ENCODE measurements around the gene TNFAIP3.

The TNFAIP3 gene

DNA sequence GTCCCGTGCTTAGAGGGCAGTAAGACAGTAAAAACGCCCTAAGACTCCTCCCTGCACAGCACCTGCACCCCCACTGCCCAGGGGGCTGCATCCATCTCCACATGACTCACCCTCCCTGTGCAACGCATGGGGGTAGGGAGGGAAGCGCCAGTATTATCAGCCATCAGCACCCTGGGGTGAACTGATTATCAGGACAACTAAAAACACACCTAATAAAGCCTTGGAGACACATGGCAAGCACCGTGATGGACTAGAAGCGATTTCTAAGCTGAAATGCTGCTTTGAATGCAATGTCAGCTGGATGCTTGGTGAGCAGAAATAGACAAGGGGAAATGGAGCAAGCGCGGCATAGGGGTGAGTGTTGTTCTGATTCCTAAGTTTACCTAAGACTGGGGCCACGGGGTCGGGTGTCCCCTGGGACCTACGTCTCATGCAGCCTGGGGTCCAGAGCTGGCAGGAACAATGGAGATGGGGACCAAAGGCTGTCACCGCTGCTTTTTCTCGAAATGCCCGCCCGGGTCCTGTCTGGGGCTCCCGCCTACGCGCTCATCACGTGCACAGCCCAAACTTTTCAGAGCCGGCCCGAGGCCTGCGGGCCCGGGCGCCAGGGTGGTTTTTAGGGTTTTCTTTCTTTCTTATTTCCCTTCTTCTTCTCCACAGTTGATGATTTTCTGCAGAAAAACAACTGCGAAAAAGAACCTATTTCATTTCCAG is 702 bp upstream of the TNFAIP3 start:
- DNase-seq = no peak

DNA sequence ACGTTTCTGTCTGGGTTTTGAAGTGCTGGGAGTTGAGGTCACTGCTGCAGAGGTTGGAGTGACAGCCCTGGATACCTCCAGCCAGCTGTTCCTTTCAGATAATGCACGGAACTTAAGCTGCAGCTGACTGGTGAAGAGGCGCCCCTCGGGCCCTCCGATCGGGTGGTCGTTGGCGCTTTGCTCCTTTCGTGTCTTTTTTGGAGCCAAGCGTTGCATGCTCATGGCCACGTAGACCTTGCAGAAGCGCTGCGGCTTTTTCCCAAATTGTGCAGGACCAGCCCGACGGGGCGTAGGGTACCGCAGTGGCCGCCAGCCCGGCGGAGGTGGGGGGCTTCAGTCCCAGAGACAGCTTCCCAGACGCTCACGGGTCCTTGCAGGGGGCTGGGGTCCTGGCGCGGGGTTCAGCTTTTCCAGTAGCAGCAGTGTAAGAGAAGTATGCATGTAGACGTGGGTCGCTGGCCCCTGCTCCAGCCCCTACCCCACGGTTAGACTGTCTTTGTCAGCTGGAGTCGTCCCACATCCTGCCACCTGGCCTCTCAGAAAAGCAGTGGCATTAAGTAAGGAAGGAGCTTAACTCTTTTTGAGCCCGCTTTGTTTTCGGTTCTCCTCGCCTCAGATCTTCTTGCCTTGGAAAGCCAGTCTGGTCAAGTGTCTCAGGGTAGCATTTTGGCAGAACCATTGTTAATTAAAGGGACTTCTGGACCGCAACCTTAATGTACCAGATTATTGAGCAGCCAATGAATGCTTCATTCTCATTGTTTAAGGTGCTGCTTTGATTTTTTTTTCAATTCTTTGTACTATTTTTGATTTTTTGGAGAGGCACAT is 838 bp downstream of the TNFAIP3 start:
- DNase-seq = no peak

DNA sequence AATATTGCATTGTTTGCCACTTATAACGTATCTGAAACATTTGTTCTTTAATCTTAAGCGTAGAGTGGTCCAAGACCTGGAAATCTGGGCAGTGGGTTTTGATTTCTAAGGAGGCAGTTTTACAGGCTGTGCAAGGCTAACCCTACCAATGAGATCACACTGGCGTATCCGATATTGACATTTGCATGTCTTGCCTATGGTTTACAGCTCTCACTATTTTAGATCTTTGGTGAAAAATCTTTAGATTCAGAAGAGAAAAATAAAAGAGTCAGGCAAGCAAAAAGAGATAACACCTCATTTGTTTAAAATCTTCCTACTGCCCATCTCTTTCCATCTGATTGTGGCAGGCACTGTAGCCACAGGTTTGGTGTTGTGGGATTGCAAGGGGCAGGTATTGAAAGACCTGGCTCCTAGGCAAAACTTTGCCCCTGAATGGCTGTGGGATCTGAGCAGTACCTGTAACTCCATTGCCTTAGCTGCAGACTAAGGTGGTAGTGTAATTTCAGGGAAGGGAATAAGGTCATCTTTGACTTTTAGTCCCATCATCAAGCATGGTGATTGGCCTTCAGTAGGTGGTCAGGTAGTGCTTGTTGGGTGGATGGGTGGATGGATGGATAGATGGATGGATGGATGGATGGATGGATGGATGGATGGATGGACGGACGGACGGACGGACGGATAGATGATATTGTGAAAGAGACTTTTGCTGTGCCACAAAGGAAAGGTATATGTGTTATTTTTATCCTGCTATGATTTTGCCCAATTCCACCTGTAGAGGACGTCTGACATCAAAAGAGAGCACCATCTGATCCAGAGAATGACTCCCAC is 1.9 kb downstream of the TNFAIP3 start:
- no peak for DNase-seq

DNA sequence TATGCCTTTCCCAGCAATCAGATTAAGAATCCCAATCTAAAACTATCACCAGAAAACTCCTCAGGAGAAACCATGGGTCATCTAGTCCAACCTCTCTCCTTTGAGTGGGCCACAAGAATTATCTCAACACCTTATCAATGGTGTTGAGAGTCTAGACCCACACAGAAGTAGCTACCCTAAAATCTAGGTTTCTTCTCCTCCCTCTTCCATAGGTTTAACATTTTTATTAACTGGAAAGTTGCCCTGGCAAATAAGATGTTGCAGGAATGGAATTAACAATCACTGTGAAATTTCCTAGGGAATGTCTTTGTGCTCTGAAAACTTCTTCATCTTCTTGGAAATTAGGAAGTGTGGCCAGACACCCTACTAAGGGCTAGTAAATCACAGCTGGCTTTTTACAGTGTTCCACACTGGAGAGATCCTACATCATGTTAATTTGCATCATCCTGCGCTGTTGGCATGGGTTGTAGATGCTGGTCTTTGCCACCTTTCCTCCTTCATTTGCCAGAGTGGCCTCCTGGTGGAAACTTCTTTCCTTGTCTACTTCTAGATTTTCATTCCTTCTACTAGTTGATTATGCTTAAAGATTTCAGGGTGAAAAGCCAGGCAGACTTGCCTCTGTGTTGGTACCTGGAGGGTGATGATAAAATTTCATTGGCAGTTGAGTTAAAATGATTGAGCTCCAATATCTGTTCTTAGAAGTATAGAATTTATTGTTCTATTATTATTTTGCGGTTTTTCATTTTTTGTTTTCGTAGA is 2.7 kb downstream of the TNFAIP3 start:
- no peak for DNase-seq

- DNase-seq = no peak
These were observed 3.2 kb downstream of the TNFAIP3 start for GRCh38 chr6:137870308-137870644.

- DNase-seq = no peak
These were observed 3.7 kb downstream of the TNFAIP3 start for GRCh38 chr6:137870744-137871247.

GRCh38 chr6:137871291-137871690 is 4.2 kb downstream of the TNFAIP3 start:
- DNase-seq = no peak

GRCh38 chr6:137871831-137872454 is 4.9 kb downstream of the TNFAIP3 start:
- DNase-seq = no peak

- no peak for DNase-seq
These were observed 5.6 kb downstream of the TNFAIP3 start for GRCh38 chr6:137872581-137873115.

DNA sequence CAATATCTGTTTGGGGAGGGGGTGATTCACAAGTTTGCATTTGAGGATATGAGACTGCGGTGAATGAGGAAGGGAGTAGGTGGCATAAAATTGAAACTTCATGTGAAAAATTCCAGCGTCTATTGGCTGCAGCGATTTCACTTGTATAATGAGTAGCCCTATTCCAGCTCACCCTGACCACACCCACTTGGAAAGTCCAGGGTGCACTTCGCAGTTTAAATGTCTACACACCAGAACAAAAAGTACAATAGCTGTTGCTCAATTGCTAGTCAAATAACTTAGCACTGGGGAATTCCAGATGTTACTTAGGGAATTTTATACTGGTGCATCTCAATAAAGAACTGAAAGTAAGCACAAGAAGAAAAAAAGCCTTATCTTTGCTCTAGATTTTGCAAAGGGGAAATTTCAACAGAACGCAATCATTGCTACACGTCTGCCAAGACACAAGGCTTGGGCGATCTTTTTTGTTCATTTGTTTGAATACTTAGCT is 6.3 kb downstream of the TNFAIP3 start:
- no peak for DNase-seq

DNA sequence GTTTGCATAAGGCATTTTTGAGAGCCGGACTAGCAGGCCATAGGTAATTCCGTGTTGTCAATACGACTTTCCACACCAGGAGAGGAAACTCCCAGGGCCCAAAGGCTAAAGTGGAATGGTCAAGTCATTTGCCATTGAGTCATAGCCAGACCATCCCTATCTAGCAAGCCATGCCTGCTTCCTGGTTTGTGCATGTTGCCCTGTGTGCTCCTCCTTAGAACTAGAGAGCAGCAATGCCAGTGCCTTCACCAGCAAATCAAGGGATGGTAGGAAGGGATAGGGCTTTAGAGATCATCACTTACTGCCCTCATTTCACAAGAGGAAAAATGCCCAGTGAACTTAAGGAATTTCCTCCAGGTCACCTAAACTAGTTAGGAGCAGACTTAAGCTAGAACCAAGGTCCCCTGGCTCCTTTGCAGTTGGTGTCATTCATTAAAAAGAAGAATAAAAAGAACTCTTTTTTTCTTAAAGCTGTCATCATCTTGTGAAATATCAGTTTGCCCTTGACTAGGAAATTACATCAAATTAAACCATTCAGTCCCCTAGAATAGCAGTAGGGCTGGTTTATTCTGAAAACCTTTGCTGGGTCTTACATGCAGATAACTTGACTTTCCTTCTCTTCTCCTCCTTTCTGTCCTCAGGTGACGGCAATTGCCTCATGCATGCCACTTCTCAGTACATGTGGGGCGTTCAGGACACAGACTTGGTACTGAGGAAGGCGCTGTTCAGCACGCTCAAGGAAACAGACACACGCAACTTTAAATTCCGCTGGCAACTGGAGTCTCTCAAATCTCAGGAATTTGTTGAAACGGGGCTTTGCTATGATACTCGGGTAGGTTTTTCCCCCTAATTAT is 7.4 kb downstream of the TNFAIP3 start:
- no peak for DNase-seq

DNA sequence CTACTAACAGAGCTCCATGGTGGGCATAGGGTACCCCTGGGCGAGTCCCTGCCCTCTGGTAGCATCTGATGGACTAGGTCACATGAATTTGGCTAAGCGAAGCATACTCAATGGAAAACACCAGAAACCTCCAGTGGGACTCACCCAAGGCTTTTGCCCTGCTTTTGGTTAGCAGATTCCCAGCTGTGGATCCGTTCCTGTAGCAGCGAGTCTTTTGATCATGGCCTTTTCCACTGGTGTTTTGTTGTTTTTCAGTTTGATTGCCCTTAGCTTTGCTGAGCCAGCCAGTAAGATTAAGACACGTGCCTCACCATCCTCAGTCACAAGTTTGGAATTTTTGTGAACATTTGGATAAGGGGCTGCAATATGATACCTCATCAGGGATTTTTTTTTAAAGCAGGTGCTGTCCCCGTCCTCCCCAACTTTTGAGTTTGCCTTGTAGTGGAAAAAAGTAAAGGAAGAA is 8.0 kb downstream of the TNFAIP3 start:
- no peak for DNase-seq

DNA sequence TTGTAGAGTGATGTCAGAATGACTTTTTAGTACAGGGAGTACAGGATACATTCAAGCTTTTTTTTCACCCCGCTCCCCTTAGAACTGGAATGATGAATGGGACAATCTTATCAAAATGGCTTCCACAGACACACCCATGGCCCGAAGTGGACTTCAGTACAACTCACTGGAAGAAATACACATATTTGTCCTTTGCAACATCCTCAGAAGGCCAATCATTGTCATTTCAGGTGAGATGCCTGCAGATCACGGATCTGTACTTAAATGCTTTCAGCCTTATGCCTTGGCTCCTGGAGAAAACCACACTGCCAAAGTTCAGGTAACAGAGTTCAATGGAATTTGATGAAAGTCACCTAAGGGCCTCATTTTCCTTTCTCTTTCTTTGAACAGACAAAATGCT is 8.5 kb downstream of the TNFAIP3 start:
- DNase-seq = no peak

DNA sequence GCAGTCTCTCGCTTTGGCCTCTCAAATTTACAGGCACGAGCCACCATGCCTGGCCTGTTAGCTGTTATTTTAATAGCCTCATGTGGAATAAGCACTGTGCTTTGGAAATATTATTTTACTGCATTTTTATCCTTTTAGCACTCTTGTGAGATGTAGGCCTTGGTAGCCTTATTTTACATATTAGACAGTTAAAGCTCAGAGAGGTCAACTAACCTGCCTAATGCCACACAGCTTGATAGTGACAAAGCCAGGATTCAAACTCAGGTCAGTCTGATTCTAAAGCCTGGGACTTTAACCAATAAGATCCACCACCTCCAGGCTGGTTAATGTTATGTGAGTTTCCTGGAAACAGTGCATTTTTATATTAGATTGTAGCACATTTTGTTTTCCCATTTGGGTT is 9.5 kb downstream of the TNFAIP3 start:
- no peak for DNase-seq

- no peak for DNase-seq
These were observed 10.1 kb downstream of the TNFAIP3 start for GRCh38 chr6:137877113-137877512.

DNA sequence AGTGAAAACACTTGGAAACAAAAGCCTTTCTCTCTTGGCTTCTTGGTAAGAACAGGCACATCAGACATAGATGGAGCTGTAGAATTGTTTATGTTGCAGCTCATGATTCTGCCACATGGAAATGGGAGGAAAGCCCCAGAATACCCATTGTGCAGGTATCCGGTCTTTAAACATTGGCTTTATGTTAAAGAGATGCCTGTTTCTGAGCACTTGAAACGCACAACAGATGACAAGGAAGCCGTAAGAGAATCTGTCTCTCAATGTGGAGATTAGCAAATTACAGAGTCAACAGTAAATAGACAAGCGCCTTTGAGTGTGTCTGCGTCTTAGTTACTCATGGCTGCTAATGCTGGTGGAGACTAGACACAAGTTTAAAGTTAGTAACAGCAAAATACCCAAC is 10.5 kb downstream of the TNFAIP3 start:
- DNase-seq = no peak

DNA sequence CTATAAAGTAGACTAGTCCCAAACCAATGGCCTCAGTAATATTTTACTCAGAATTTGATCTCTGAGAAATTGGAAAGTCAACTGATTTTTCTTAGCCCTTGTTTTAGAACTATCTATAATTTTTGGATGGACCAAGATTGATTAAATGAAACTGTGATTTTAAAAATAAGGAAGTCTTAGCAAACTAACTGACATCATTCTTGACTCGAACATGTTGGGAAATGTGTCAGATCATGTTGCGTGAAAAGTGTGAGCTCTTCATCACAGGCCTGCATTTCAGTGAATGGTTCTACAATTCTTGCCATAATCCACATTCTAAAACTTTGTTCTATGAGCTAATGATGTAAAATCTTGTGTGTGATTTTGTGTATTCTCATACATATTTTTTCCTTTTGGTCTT is 11.0 kb downstream of the TNFAIP3 start:
- no peak for DNase-seq

- DNase-seq = no peak
These were observed 11.6 kb downstream of the TNFAIP3 start for GRCh38 chr6:137878486-137879285.

DNA sequence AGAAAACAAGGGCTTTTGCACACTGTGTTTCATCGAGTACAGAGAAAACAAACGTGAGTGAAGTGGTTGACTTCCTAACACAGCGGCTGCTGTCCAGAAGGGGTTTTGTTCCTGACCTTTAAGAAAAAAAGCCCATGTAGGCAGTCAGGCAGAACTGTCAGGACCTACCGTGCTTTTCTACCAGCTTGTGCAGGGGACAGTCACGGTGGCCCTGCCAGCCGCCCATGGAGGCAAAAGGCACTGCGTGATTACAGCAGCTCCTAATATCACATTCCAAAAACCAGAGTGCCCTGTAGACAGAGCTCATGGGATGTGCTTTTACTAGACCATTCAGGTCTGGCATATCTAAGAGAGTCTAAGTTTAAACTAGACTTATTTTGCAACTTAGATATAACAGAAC is 12.2 kb downstream of the TNFAIP3 start:
- no peak for DNase-seq
